A172 (cell line): ENCODE measurements around the gene TUBA4B. TPM values are rescaled to one million over a fixed set of nuclear protein-coding genes. Genes with fewer than 3 reads are reported as not detected.
A peak's percentile ranks its signal among the peaks of the same experiment; 100 is the strongest.
"Not testable (repeated sequence)": the region's sequence is repeated elsewhere in the genome, so short reads cannot be mapped to it uniquely, and the experiment has no call there.

Experiments
- DNase-seq: peaks from one replicate; pipeline ENCODE4 v3.0.0-alpha.2; 2015; ENCODE audit warnings: low spot score
- total RNA-seq: library from RNA; depleted of rRNA; stranded (reverse); fragments of >200 nt; shearing (Covaris generic); gene quantifications from 2 replicates; pipeline ENCODE4 v1.2.3, GENCODE V29; 2014

Gene TUBA4B
- total RNA-seq, 1 experiment from 2014 or later, result not detected

GRCh38 chr2:219290381-219291171 is 37.5 kb downstream of the TUBA4B start:
- no peak for DNase-seq

GRCh38 chr2:219291394-219291793 is 38.4 kb downstream of the TUBA4B start:
- DNase-seq, result no peak

- DNase-seq, result no peak
These were observed 39.0 kb downstream of the TUBA4B start for GRCh38 chr2:219291910-219292490.

- no peak for DNase-seq
These were observed 39.6 kb downstream of the TUBA4B start for GRCh38 chr2:219292616-219293015.

GRCh38 chr2:219293736-219294231 is 40.7 kb downstream of the TUBA4B start:
- no peak for DNase-seq

GRCh38 chr2:219294356-219295351 is 41.6 kb downstream of the TUBA4B start:
- DNase-seq, result peak; percentile 62

- DNase-seq, result no peak
These were observed 43.1 kb downstream of the TUBA4B start for GRCh38 chr2:219296142-219296541.

- no peak for DNase-seq
These were observed 43.8 kb downstream of the TUBA4B start for GRCh38 chr2:219296631-219297391.

- DNase-seq, result no peak
These were observed 44.9 kb downstream of the TUBA4B start for GRCh38 chr2:219297766-219298456.

GRCh38 chr2:219298759-219299371 is 45.8 kb downstream of the TUBA4B start:
- DNase-seq, result peak; percentile 71

GRCh38 chr2:219299372-219299760 is 46.3 kb downstream of the TUBA4B start:
- no peak for DNase-seq

- DNase-seq, result no peak
These were observed 47.0 kb downstream of the TUBA4B start for GRCh38 chr2:219300022-219300421.

GRCh38 chr2:219302412-219302968 is 49.4 kb downstream of the TUBA4B start:
- DNase-seq, result no peak

- no peak for DNase-seq
These were observed 51.2 kb downstream of the TUBA4B start for GRCh38 chr2:219304223-219304622.

GRCh38 chr2:219306047-219306446 is 53.0 kb downstream of the TUBA4B start:
- no peak for DNase-seq

GRCh38 chr2:219308142-219309101 is 55.4 kb downstream of the TUBA4B start:
- peak; percentile 77 for DNase-seq

- DNase-seq, result peak; percentile 35
These were observed 56.2 kb downstream of the TUBA4B start, which contains the start of gene PTPRN for GRCh38 chr2:219309278-219309677. Gene PTPRN, minus strand, starts transcription at chr2:219309401. Its CDS starts 69 bp downstream, at chr2:219309332.

GRCh38 chr2:219312683-219313263 is 59.7 kb downstream of the TUBA4B start:
- DNase-seq, result not testable (repeated sequence)
